H9 (cell line): Measurements from ENCODE around the gene PLSCR5. TPM values are rescaled to one million over a fixed set of nuclear protein-coding genes. Genes with fewer than 3 reads are reported as not detected.

Experiments used
- DNase-seq: peaks from one replicate; pipeline ENCODE4 v3.0.0-alpha.2; 2017
- H2AFZ ChIP-seq: one replicate; pipeline ENCODE4 v1.6.1; 2013; ENCODE audit warnings: mild to moderate bottlenecking, low read length, control low read depth, moderate library complexity
- H2AK5ac ChIP-seq: 2 replicates; pipeline ENCODE4 v1.6.1; 2013; ENCODE audit warnings: low read length, control low read depth, mixed read lengths; ENCODE audit not compliant: insufficient read length
- H2BK120ac ChIP-seq: one replicate; pipeline ENCODE4 v1.6.1; 2013; ENCODE audit warnings: low read depth, mild to moderate bottlenecking, low read length, control low read depth, inconsistent platforms; ENCODE audit not compliant: poor library complexity, severe bottlenecking
- H2BK12ac ChIP-seq: 2 replicates; pipeline ENCODE4 v1.6.1; 2013; ENCODE audit warnings: low read length, control low read depth, mixed read lengths, low read depth; ENCODE audit not compliant: insufficient read length
- H2BK15ac ChIP-seq: 2 replicates; pipeline ENCODE4 v1.6.1; 2013; ENCODE audit warnings: low read depth, low read length, control low read depth
- H2BK20ac ChIP-seq: one replicate; pipeline ENCODE4 v1.6.1; 2013; ENCODE audit warnings: low read depth, mild to moderate bottlenecking, low read length, control low read depth, inconsistent platforms; ENCODE audit not compliant: poor library complexity, severe bottlenecking
- H2BK5ac ChIP-seq: 2 replicates; pipeline ENCODE4 v1.6.1; 2013; ENCODE audit warnings: low read length, control low read depth, mixed read lengths; ENCODE audit not compliant: insufficient read length
- H3K14ac ChIP-seq: 2 replicates; pipeline ENCODE4 v1.6.1; 2013; ENCODE audit warnings: low read length, control low read depth; ENCODE audit not compliant: insufficient read depth
- H3K18ac ChIP-seq: 2 replicates; pipeline ENCODE4 v1.6.1; 2013; ENCODE audit warnings: low read depth, mild to moderate bottlenecking, mixed read lengths, low read length, control low read depth; ENCODE audit not compliant: insufficient read length
- H3K23ac ChIP-seq: 2 replicates; pipeline ENCODE4 v1.6.1; 2013; ENCODE audit warnings: low read length, control low read depth, mixed read lengths, low read depth; ENCODE audit not compliant: insufficient read length
- H3K23me2 ChIP-seq: 2 replicates; pipeline ENCODE4 v1.6.1; 2013; ENCODE audit warnings: low read depth, mild to moderate bottlenecking, mixed read lengths, low read length, control low read depth; ENCODE audit not compliant: insufficient read length, poor library complexity, severe bottlenecking
- H3K27ac ChIP-seq: 2 replicates; pipeline ENCODE4 v1.5.1; 2013; ENCODE audit warnings: low read length, control low read depth, mixed read lengths, low read depth; ENCODE audit not compliant: insufficient read length
- H3K27me3 ChIP-seq: 2 replicates; pipeline ENCODE4 v1.6.1; 2013; ENCODE audit warnings: low read length, control low read depth, inconsistent platforms; ENCODE audit not compliant: insufficient read depth
- H3K4ac ChIP-seq: 2 replicates; pipeline ENCODE4 v1.6.1; 2013; ENCODE audit warnings: low read depth, mild to moderate bottlenecking, control low read depth, inconsistent platforms, low read length, moderate library complexity
- H3K4me1 ChIP-seq: 2 replicates; pipeline ENCODE4 v1.6.1; 2013; ENCODE audit warnings: low read length, control low read depth, inconsistent platforms; ENCODE audit not compliant: insufficient read depth
- H3K4me2 ChIP-seq: 2 replicates; pipeline ENCODE4 v1.6.1; 2013; ENCODE audit warnings: low read length, control low read depth, mixed read lengths; ENCODE audit not compliant: insufficient read length, insufficient read depth
- H3K56ac ChIP-seq: 2 replicates; pipeline ENCODE4 v1.6.1; 2013; ENCODE audit warnings: low read depth, mild to moderate bottlenecking, mixed read lengths, low read length, control low read depth; ENCODE audit not compliant: insufficient read length
- H3K79me1 ChIP-seq: 2 replicates; pipeline ENCODE4 v1.6.1; 2013; ENCODE audit warnings: low read depth, mild to moderate bottlenecking, moderate library complexity, low read length, control low read depth, inconsistent platforms; ENCODE audit not compliant: insufficient read depth, poor library complexity, severe bottlenecking
- H3K79me2 ChIP-seq: 2 replicates; pipeline ENCODE4 v1.6.1; 2013; ENCODE audit warnings: low read length, control low read depth, inconsistent platforms; ENCODE audit not compliant: insufficient read depth
- H3K9ac ChIP-seq: 2 replicates; pipeline ENCODE4 v1.6.1; 2013; ENCODE audit warnings: low read length, control low read depth, mixed read lengths; ENCODE audit not compliant: insufficient read length; ENCODE audit errors: extremely low read depth
- H3K9me3 ChIP-seq: one replicate; pipeline ENCODE4 v1.6.1; 2013; ENCODE audit warnings: low read depth, low read length, inconsistent platforms; ENCODE audit not compliant: control insufficient read depth
- H3T11ph ChIP-seq: one replicate; pipeline ENCODE4 v1.6.1; 2013; ENCODE audit warnings: mild to moderate bottlenecking, low read length, control low read depth, inconsistent platforms
- H4K20me1 ChIP-seq: one replicate; pipeline ENCODE4 v1.6.1; 2013; ENCODE audit not compliant: control insufficient read depth, insufficient read length, insufficient read depth
- H4K5ac ChIP-seq: 2 replicates; pipeline ENCODE4 v1.6.1; 2013; ENCODE audit warnings: low read depth, mild to moderate bottlenecking, mixed read lengths, low read length, control low read depth; ENCODE audit not compliant: insufficient read length
- H4K8ac ChIP-seq: replicated peaks from 2 replicates; pipeline ENCODE4 v1.6.1; 2013; ENCODE audit warnings: low read length, control low read depth, mixed read lengths, low read depth; ENCODE audit not compliant: insufficient read length
- H4K91ac ChIP-seq: 2 replicates; pipeline ENCODE4 v1.6.1; 2013; ENCODE audit warnings: low read depth, mild to moderate bottlenecking, moderate library complexity, mixed read lengths, low read length, control low read depth; ENCODE audit not compliant: insufficient read length
- H3K27ac Mint-ChIP-seq, 3 experiments: 2 replicates in 2 of 3; 3 replicates in 1 of 3; pipeline ENCODE4 v1.8.0; 2020 to 2021; ENCODE audit warnings: mixed read lengths in 3 of 3, mild to moderate bottlenecking in 1 of 3, moderate library complexity in 1 of 3
- H3K27me3 Mint-ChIP-seq: 2 replicates; pipeline ENCODE4 v1.8.0; 2021; ENCODE audit warnings: low read depth, mild to moderate bottlenecking, moderate library complexity, mixed read lengths
- H3K36me3 Mint-ChIP-seq, 3 experiments: 2 replicates in 2 of 3; 3 replicates in 1 of 3; pipeline ENCODE4 v1.8.0; 2020 to 2021; ENCODE audit warnings: low read depth in 3 of 3, mixed read lengths in 3 of 3; ENCODE audit not compliant: insufficient read depth in 1 of 3
- H3K4me1 Mint-ChIP-seq, 2 experiments: 2 replicates each; pipeline ENCODE4 v1.8.0; 2020; ENCODE audit warnings: mixed read lengths in 2 of 2
- H3K4me3 Mint-ChIP-seq, 2 experiments: 2 replicates in 1 of 2; 3 replicates in 1 of 2; pipeline ENCODE4 v1.8.0; 2020 to 2021; ENCODE audit warnings: mild to moderate bottlenecking in 2 of 2, mixed read lengths in 2 of 2, moderate library complexity in 1 of 2
- H3K9me3 Mint-ChIP-seq, 2 experiments: 2 replicates in 1 of 2; 3 replicates in 1 of 2; pipeline ENCODE4 v1.8.0; 2020; ENCODE audit warnings: mild to moderate bottlenecking in 2 of 2, mixed read lengths in 2 of 2, moderate library complexity in 1 of 2
- CTCF ChIP-seq: fragments of 200-600 bp; sonication (generic); conservative IDR thresholded peaks from 3 replicates; pipeline ENCODE4 v1.8.0; 2021; ENCODE audit warnings: antibody characterized with exemption, mild to moderate bottlenecking
- WGBS: extraction: QIAGEN DNeasy Blood & Tissue Kit; methylation state at CpG from one replicate; pipeline ENCODE4 v1.1.7; 2013; ENCODE audit warnings: missing lambda C conversion rate, low lambda C conversion rate, mixed read lengths; ENCODE audit not compliant: insufficient read length; ENCODE audit errors: extremely low coverage; 5-methylcytosine and 5-hydroxymethylcytosine counted together
- total RNA-seq: library from RNA; stranded (reverse); gene quantifications from 2 replicates; pipeline ENCODE4 v1.2.1, GENCODE V29; 2021

The PLSCR5 gene
- total RNA-seq, 1 experiment from 2014 or later = not detected

- H3K79me2 ChIP-seq = peaks cover 5% of the 10 kb centered on the region; the same call in 1 of the 2 replicates
- no peak overlapping the region for H4K91ac ChIP-seq
- H3K4me2 ChIP-seq = no peak overlapping the region
- H2BK120ac ChIP-seq = no peak overlapping the region
- WGBS = no CpG with 5 or more reads among the region's 3 CpGs
- H3K23me2 ChIP-seq = no peaks in the 10 kb centered on the region
- no peak overlapping the region for H3K4ac ChIP-seq
- H3K9ac ChIP-seq = no peak overlapping the region
- no peak overlapping the region for H3K56ac ChIP-seq
- Mint-ChIP-seq H3K4me1 (peaks cover 37 to 55% of the 10 kb centered on the region in 2 experiments), H3K9me3 (peaks cover 11 to 20% of the 10 kb centered on the region in 2 experiments), H3K27ac (peak overlapping the region in 2 of 3 experiments; percentile 18 to 83; a peak in 3 of 7 replicates), H3K27me3 (no peaks in the 10 kb centered on the region), H3K36me3 (peaks cover 40 to 41% (median 41%) of the 10 kb centered on the region in 3 experiments), H3K4me3 (no peak overlapping the region)
- H2BK15ac ChIP-seq = no peak overlapping the region
- H2AK5ac ChIP-seq = no peak overlapping the region
- H4K8ac ChIP-seq = no peak overlapping the region
- no peak overlapping the region for H3K14ac ChIP-seq
- H3K27me3 ChIP-seq = no peaks in the 10 kb centered on the region
- peaks cover 5% of the 10 kb centered on the region for H3K9me3 ChIP-seq
- no peak overlapping the region for H3T11ph ChIP-seq
- H3K27ac ChIP-seq = peak overlapping the region; percentile 40
- H2BK12ac ChIP-seq = no peak overlapping the region
- peaks cover 5% of the 10 kb centered on the region for H3K79me1 ChIP-seq
- no peak overlapping the region for H2AFZ ChIP-seq
- H4K20me1 ChIP-seq = no peaks in the 10 kb centered on the region
- H2BK5ac ChIP-seq = no peak overlapping the region
- H3K18ac ChIP-seq = no peak overlapping the region
- H3K23ac ChIP-seq = no peak overlapping the region
- no peak overlapping the region for H2BK20ac ChIP-seq
- H3K4me1 ChIP-seq = peaks cover 3% of the 10 kb centered on the region; the same call in 1 of the 2 replicates
- no peak for DNase-seq
- TF ChIP-seq CTCF = no peak
- no peak overlapping the region for H4K5ac ChIP-seq
Measured at GRCh38 chr3:146537603-146538002, 67.5 kb downstream of the PLSCR5 start.
